Putamen (tissue), 1 donor: ENCODE data around the gene TMEM178B.

Experiments
- DNase-seq: peaks from one replicate; pipeline ENCODE4 v3.0.0-alpha.2; 2016; ENCODE audit warnings: low spot score

The TMEM178B gene

GRCh38 chr7:141477865-141478264 lies 404.0 kb downstream of the TMEM178B start:
- no peak for DNase-seq

GRCh38 chr7:141478845-141479244 lies 405.0 kb downstream of the TMEM178B start:
- no peak for DNase-seq

- DNase-seq: no peak
Observed at GRCh38 chr7:141480953-141481352, 407.1 kb downstream of the TMEM178B start.

- DNase-seq: peak; percentile 67
Observed at GRCh38 chr7:141481971-141482370, 408.1 kb downstream of the TMEM178B start.

GRCh38 chr7:141483044-141483443 lies 409.2 kb downstream of the TMEM178B start:
- no peak for DNase-seq

GRCh38 chr7:141484907-141485306 lies 411.0 kb downstream of the TMEM178B start:
- no peak for DNase-seq

- no peak for DNase-seq
Observed at GRCh38 chr7:141486959-141487358, 413.1 kb downstream of the TMEM178B start.

- DNase-seq: no peak
Observed at GRCh38 chr7:141490474-141490873, 416.6 kb downstream of the TMEM178B start.

- no peak for DNase-seq
Observed at GRCh38 chr7:141495057-141495456, 421.2 kb downstream of the TMEM178B start.

GRCh38 chr7:141497391-141497790 lies 423.5 kb downstream of the TMEM178B start:
- no peak for DNase-seq

- DNase-seq: no peak
Observed at GRCh38 chr7:141500608-141501007, 426.7 kb downstream of the TMEM178B start.

GRCh38 chr7:141501451-141501850 lies 427.6 kb downstream of the TMEM178B start:
- no peak for DNase-seq

- no peak for DNase-seq
Observed at GRCh38 chr7:141511316-141511675, 437.4 kb downstream of the TMEM178B start.

- peak; percentile 45 for DNase-seq
Observed at GRCh38 chr7:141511676-141512396, 438.0 kb downstream of the TMEM178B start.

- DNase-seq: no peak
Observed at GRCh38 chr7:141512597-141512996, 438.7 kb downstream of the TMEM178B start.

- DNase-seq: no peak
Observed at GRCh38 chr7:141513720-141514119, 439.9 kb downstream of the TMEM178B start.

GRCh38 chr7:141515941-141516340 lies 442.1 kb downstream of the TMEM178B start:
- DNase-seq: no peak

- DNase-seq: no peak
Observed at GRCh38 chr7:141519623-141520022, 445.8 kb downstream of the TMEM178B start.

- DNase-seq: no peak
Observed at GRCh38 chr7:141522657-141523342, 448.9 kb downstream of the TMEM178B start.

- no peak for DNase-seq
Observed at GRCh38 chr7:141525973-141526514, 452.2 kb downstream of the TMEM178B start.

- no peak for DNase-seq
Observed at GRCh38 chr7:141527076-141527475, 453.2 kb downstream of the TMEM178B start.

- DNase-seq: no peak
Observed at GRCh38 chr7:141528399-141528798, 454.5 kb downstream of the TMEM178B start.
